ENCODE data around the gene TRPM2.

Gene TRPM2

GRCh38 chr21:44323591-44323990 is 29.8 kb upstream of the TRPM2 start:
- TF ChIP-seq, protein P1, sequence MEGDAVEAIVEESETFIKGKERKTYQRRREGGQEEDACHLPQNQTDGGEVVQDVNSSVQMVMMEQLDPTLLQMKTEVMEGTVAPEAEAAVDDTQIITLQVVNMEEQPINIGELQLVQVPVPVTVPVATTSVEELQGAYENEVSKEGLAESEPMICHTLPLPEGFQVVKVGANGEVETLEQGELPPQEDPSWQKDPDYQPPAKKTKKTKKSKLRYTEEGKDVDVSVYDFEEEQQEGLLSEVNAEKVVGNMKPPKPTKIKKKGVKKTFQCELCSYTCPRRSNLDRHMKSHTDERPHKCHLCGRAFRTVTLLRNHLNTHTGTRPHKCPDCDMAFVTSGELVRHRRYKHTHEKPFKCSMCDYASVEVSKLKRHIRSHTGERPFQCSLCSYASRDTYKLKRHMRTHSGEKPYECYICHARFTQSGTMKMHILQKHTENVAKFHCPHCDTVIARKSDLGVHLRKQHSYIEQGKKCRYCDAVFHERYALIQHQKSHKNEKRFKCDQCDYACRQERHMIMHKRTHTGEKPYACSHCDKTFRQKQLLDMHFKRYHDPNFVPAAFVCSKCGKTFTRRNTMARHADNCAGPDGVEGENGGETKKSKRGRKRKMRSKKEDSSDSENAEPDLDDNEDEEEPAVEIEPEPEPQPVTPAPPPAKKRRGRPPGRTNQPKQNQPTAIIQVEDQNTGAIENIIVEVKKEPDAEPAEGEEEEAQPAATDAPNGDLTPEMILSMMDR (IDR thresholded peaks at IDR 0.05; ENCODE audit: low read depth, low read length): no peak
- no peak for TF ChIP-seq EZH2phosphoT487 (IDR thresholded peaks at IDR 0.05; ENCODE audit: low read depth)
- H3K36me3 ChIP-seq (replicated peaks; ENCODE audit: low read depth, low read length): no peaks in the 10 kb centered on the region
- H3K27ac ChIP-seq (ENCODE audit: low read length): no peak overlapping the region
- H3K9me3 ChIP-seq (ENCODE audit: insufficient read depth, low read length): no peaks in the 10 kb centered on the region
- no peak overlapping the region for H3K4me2 ChIP-seq (ENCODE audit: low read length)
- no peak overlapping the region for H3K9ac ChIP-seq (ENCODE audit: low read length)
- H4K20me1 ChIP-seq (ENCODE audit: insufficient read depth, low read length): no peaks in the 10 kb centered on the region
- H3K4me1 ChIP-seq (ENCODE audit: low read length): no peaks in the 10 kb centered on the region
- no peaks in the 10 kb centered on the region for H3K27me3 ChIP-seq (ENCODE audit: low read depth, low read length)
- H3K4me3 ChIP-seq (ENCODE audit: low read length): no peak overlapping the region
- no peak overlapping the region for H2AFZ ChIP-seq (ENCODE audit: low read depth, low read length)
- no peaks in the 10 kb centered on the region for H3K79me2 ChIP-seq (ENCODE audit: low read length)

DNA sequence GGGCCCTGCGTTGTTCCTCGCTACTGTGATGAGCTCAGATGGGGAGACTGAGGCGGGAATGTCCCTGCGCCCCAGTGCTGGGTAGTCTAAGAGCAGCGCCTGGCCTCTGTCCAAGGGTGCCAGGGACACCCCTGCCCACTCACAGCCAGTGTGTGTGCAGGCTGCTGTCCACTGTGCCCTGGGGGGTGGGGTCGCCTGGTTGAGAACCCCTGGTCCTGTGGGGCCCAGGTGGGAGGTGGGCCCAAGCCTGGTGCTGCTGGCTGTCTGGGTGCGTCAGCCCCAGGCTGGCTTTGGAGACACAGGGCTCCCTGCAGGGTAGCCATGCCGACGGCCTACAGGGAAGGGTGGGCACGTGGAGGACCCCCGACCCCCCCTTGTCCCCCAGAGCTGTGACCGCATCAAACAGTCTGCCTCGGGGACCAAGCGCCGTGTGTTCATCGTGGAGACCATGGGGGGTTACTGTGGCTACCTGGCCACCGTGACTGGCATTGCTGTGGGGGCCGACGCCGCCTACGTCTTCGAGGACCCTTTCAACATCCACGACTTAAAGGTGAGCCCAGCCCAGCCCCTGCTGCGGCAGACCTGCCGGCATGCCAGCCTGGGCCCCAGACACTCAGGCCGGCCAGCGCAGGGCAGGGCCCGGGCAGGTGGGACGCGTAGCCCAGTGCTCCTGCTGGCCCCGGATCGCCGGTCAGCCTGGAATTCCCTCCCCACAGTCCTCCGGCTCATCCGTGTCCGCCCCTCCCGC is 29.1 kb upstream of the TRPM2 start:
- H3K36me3 ChIP-seq (replicated peaks; ENCODE audit: low read depth, low read length): no peaks in the 10 kb centered on the region
- no peaks in the 10 kb centered on the region for H3K27me3 ChIP-seq (ENCODE audit: low read depth, low read length)
- H4K20me1 ChIP-seq (ENCODE audit: insufficient read depth, low read length): no peaks in the 10 kb centered on the region
- H3K4me3 ChIP-seq (ENCODE audit: low read length): no peak overlapping the region
- no peak overlapping the region for H3K27ac ChIP-seq (ENCODE audit: low read length)
- H3K9ac ChIP-seq (ENCODE audit: low read length): no peak overlapping the region
- no peak overlapping the region for H3K4me2 ChIP-seq (ENCODE audit: low read length)
- no peak overlapping the region for H2AFZ ChIP-seq (ENCODE audit: low read depth, low read length)
- no peaks in the 10 kb centered on the region for H3K79me2 ChIP-seq (ENCODE audit: low read length)
- H3K9me3 ChIP-seq (ENCODE audit: insufficient read depth, low read length): no peaks in the 10 kb centered on the region
- no peak for TF ChIP-seq EZH2phosphoT487 (IDR thresholded peaks at IDR 0.05; ENCODE audit: low read depth)
- TF ChIP-seq, protein P1 (IDR thresholded peaks at IDR 0.05; ENCODE audit: low read depth, low read length): no peak
- no peaks in the 10 kb centered on the region for H3K4me1 ChIP-seq (ENCODE audit: low read length)

- Histone ChIP-seq H3K27ac (ENCODE audit: low read length) (no peak overlapping the region), H3K36me3 (replicated peaks; ENCODE audit: low read depth, low read length) (no peaks in the 10 kb centered on the region), H3K4me2 (ENCODE audit: low read length) (no peak overlapping the region), H3K79me2 (ENCODE audit: low read length) (no peaks in the 10 kb centered on the region), H3K4me3 (ENCODE audit: low read length) (no peak overlapping the region), H3K4me1 (ENCODE audit: low read length) (no peaks in the 10 kb centered on the region), H3K9ac (ENCODE audit: low read length) (no peak overlapping the region), H2AFZ (ENCODE audit: low read depth, low read length) (no peak overlapping the region), H3K9me3 (ENCODE audit: insufficient read depth, low read length) (no peaks in the 10 kb centered on the region), H3K27me3 (ENCODE audit: low read depth, low read length) (no peaks in the 10 kb centered on the region), H4K20me1 (ENCODE audit: insufficient read depth, low read length) (no peaks in the 10 kb centered on the region)
- TF ChIP-seq EZH2phosphoT487 (IDR thresholded peaks at IDR 0.05; ENCODE audit: low read depth): no peak
- TF ChIP-seq, protein P1 (IDR thresholded peaks at IDR 0.05; ENCODE audit: low read depth, low read length): no peak
Observed at GRCh38 chr21:44324854-44325107, 28.6 kb upstream of the TRPM2 start.

DNA sequence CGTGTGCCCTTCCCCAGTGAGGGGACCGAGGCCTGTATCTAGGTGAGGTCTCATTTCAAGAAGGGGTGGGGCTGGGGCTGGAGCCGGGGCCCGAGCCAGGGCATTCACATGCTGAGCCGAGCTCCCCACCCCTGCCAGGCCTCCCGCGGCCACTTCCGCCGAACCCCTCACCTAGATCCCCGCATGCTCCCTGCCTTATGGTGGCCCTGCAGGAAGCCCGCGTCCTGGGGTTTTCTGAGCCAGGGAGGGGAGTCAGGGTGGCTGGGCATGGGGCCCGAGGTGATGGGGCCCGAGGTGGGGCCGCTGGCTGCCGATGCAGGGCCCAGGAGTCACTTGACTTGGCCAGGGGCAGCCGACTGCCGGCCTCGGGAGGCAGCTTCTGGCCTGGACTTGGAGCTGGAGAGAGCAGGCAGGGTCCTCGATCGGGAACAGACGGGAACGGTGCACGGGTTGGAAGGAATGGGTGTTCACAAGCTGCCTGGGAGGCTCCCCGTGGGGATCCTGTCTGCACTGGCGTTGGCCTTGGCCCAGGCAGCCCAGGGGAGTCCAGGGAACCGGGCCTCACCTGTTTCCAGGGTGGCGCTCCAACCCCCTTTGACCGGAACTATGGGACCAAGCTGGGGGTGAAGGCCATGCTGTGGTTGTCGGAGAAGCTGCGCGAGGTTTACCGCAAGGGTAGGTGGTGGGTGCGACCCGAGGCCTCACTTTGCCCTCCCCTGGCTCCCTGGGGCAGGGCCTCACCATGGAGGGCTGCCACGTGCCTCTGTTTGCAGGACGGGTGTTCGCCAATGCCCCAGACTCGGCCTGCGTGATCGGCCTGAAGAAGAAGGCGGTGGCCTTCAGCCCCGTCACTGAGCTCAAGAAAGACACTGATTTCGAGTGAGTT is 27.8 kb upstream of the TRPM2 start:
- Histone ChIP-seq H4K20me1 (ENCODE audit: insufficient read depth, low read length) (no peaks in the 10 kb centered on the region), H3K4me3 (ENCODE audit: low read length) (no peak overlapping the region), H2AFZ (ENCODE audit: low read depth, low read length) (no peak overlapping the region), H3K4me1 (ENCODE audit: low read length) (no peaks in the 10 kb centered on the region), H3K4me2 (ENCODE audit: low read length) (no peak overlapping the region), H3K79me2 (ENCODE audit: low read length) (no peaks in the 10 kb centered on the region), H3K9me3 (ENCODE audit: insufficient read depth, low read length) (no peaks in the 10 kb centered on the region), H3K36me3 (replicated peaks; ENCODE audit: low read depth, low read length) (no peaks in the 10 kb centered on the region), H3K9ac (ENCODE audit: low read length) (no peak overlapping the region), H3K27ac (ENCODE audit: low read length) (no peak overlapping the region), H3K27me3 (ENCODE audit: low read depth, low read length) (no peaks in the 10 kb centered on the region)
- TF ChIP-seq, protein P1 (IDR thresholded peaks at IDR 0.05; ENCODE audit: low read depth, low read length): no peak
- no peak for TF ChIP-seq EZH2phosphoT487 (IDR thresholded peaks at IDR 0.05; ENCODE audit: low read depth)

All from OCI-LY3 (cell line).